NCI-H1694 (cell line): Measurements from ENCODE around the gene LRTM2.
A peak's percentile ranks its signal among the peaks of the same experiment; 100 is the strongest.

Experiments used
- DNase-seq: peaks from one replicate; lab custom pipeline; 2025; lab: John Stamatoyannopoulos, UW

The LRTM2 gene

GRCh38 chr12:1842183-1842904 lies 22.0 kb downstream of the LRTM2 start:
- no peak for DNase-seq

GRCh38 chr12:1842905-1843640 lies 22.7 kb downstream of the LRTM2 start:
- DNase-seq, result no peak

- DNase-seq, result no peak
Measured at GRCh38 chr12:1843641-1844005, 23.3 kb downstream of the LRTM2 start.

GRCh38 chr12:1844223-1844622 lies 23.9 kb downstream of the LRTM2 start:
- no peak for DNase-seq

- DNase-seq, result no peak
Measured at GRCh38 chr12:1844661-1845409, 24.5 kb downstream of the LRTM2 start.

GRCh38 chr12:1845427-1845826 lies 25.1 kb downstream of the LRTM2 start:
- DNase-seq, result no peak

GRCh38 chr12:1845886-1846285 lies 25.5 kb downstream of the LRTM2 start:
- no peak for DNase-seq

- no peak for DNase-seq
Measured at GRCh38 chr12:1846421-1847405, 26.3 kb downstream of the LRTM2 start.

- DNase-seq, result no peak
Measured at GRCh38 chr12:1847411-1847810, 27.0 kb downstream of the LRTM2 start.

GRCh38 chr12:1848146-1848545 lies 27.8 kb downstream of the LRTM2 start:
- DNase-seq, result no peak

- DNase-seq, result peak; percentile 24
Measured at GRCh38 chr12:1848745-1849144, 28.4 kb downstream of the LRTM2 start.

GRCh38 chr12:1851151-1851701 lies 30.9 kb downstream of the LRTM2 start:
- peak; percentile 86 for DNase-seq

GRCh38 chr12:1852076-1852475 lies 31.7 kb downstream of the LRTM2 start:
- DNase-seq, result no peak

GRCh38 chr12:1853716-1854115 lies 33.4 kb downstream of the LRTM2 start:
- no peak for DNase-seq

GRCh38 chr12:1855241-1855640 lies 34.9 kb downstream of the LRTM2 start:
- no peak for DNase-seq

- no peak for DNase-seq
Measured at GRCh38 chr12:1857086-1857485, 36.7 kb downstream of the LRTM2 start.

- DNase-seq, result no peak
Measured at GRCh38 chr12:1857821-1858220, 37.5 kb downstream of the LRTM2 start.

- DNase-seq, result no peak
Measured at GRCh38 chr12:1858456-1858855, 38.1 kb downstream of the LRTM2 start.

- no peak for DNase-seq
Measured at GRCh38 chr12:1859643-1860042, 39.3 kb downstream of the LRTM2 start.

- DNase-seq, result no peak
Measured at GRCh38 chr12:1862973-1863372, 42.6 kb downstream of the LRTM2 start.

- DNase-seq, result no peak
Measured at GRCh38 chr12:1863823-1864222, 43.5 kb downstream of the LRTM2 start.
